Activated naive CD8-positive, alpha-beta T cell treated with anti-CD3 and anti-CD28 coated beads for 36 hours (primary cell): ENCODE results near the gene HMBS. TPM values are rescaled to one million over a fixed set of nuclear protein-coding genes. Genes with fewer than 3 reads are reported as not detected.
A peak's percentile ranks its signal among the peaks of the same experiment; 100 is the strongest.

ENCODE experiments used
- DNase-seq: peaks from one replicate; pipeline ENCODE4 v3.0.0; 2021
- H3K27ac Mint-ChIP-seq: one replicate; pipeline ENCODE4 v1.8.0; 2022; ENCODE audit warnings: mild to moderate bottlenecking, moderate library complexity, mixed read lengths
- H3K27me3 Mint-ChIP-seq: one replicate; pipeline ENCODE4 v1.8.0; 2022; ENCODE audit warnings: mild to moderate bottlenecking, mixed read lengths
- H3K36me3 Mint-ChIP-seq: one replicate; pipeline ENCODE4 v1.8.0; 2021; ENCODE audit warnings: mild to moderate bottlenecking, mixed read lengths
- H3K4me1 Mint-ChIP-seq: one replicate; pipeline ENCODE4 v1.8.0; 2021; ENCODE audit warnings: mixed read lengths
- H3K4me3 Mint-ChIP-seq: one replicate; pipeline ENCODE4 v1.8.0; 2022; ENCODE audit warnings: mild to moderate bottlenecking, moderate library complexity, mixed read lengths
- H3K9me3 Mint-ChIP-seq: one replicate; pipeline ENCODE4 v1.8.0; 2022; ENCODE audit warnings: mixed read lengths
- total RNA-seq, 2 experiments: library from RNA; stranded (reverse); gene quantifications; one replicate each; pipeline ENCODE4 v1.2.3, GENCODE V29; 2021

HMBS gene
- total RNA-seq, 2 experiments from 2014 or later = 42.1 to 43.0 TPM

DNA sequence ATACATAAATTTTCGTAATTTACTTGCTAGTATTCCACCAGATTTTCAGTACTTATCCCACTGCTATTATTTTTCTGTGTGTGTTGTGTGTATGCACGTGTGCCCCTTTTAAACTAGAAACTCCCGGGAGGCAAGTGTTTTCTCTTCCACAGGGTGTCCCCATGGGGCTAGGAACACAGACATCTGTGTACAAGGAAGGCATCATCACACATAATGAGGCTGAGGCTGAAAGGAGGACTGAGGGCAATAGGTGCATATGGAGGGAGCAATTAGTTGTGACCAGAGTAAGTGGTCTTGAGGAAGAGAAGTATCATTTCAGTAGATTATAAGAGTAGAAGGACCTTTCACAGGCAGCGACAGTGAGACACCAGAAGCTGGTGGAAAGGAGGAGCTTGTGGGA is 19.1 kb downstream of the HMBS start:
- Mint-ChIP-seq H3K4me3 (peak overlapping the region; percentile 32), H3K27me3 (no peaks in the 10 kb centered on the region), H3K9me3 (no peaks in the 10 kb centered on the region), H3K4me1 (peaks cover 33% of the 10 kb centered on the region), H3K36me3 (peaks cover 17% of the 10 kb centered on the region), H3K27ac (peak overlapping the region; percentile 54)
- DNase-seq = no peak

DNA sequence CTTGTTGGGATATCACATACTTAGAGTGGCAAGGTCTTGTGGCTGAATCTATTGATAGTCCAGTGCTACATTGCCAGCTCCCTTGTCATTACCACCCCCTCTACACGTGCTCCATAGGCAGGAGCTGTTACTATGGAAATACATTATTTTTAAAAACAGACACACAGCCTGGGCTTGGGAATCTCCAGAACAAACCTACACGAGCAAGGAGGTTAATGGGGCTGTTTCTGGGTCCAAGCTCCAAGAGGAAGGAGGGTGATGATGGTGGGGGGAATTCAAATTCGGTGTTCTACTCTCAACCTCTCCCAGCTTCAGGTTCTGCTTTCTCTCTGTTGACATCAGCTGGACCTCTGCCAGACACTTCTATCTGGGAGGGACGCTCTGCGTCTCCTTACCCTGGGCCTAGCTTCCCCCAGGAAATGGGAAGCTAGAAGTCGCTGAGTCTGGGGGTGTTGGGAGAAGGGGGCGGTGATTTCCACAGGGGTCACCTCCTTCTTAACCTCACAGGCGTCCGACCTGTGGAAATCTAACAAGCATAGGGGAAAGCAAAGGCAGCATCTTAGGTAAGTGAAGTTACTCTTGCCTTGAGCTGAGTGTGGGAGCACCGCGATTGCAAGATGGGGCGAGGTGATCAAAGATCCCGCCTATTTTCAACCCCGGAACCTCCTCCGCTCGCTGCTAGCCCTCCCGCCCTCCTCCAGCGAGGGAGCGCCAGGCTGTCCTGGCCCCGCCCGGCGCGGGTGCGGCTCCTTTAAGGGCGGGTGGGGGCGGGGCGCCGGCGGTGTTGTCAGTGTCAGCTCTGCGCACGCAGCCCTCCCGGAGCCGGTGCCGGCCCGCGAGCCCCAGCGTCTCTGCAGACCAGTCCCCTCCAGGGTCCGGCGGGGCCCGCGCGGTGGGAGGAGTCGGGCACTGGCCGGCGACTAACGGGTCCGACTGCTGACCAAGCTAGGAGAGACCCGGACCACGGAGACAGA is 22.2 kb downstream of the HMBS start, which contains the start of gene C2CD2L:
Gene C2CD2L (plus strand): TSS at position 781 of the 974 bp plus-strand sequence. CDS start 398 bp downstream, outside the sequence.
- Mint-ChIP-seq H3K27ac (peak within 1 kb of the TSS; percentile 95), H3K4me3 (peak within 1 kb of the TSS; percentile 94), H3K36me3 (peaks cover 16% of the 10 kb centered on the region), H3K27me3 (no peaks in the 10 kb centered on the region), H3K4me1 (peaks cover 35% of the 10 kb centered on the region), H3K9me3 (no peaks in the 10 kb centered on the region)
- DNase-seq = peak; percentile 92

DNA sequence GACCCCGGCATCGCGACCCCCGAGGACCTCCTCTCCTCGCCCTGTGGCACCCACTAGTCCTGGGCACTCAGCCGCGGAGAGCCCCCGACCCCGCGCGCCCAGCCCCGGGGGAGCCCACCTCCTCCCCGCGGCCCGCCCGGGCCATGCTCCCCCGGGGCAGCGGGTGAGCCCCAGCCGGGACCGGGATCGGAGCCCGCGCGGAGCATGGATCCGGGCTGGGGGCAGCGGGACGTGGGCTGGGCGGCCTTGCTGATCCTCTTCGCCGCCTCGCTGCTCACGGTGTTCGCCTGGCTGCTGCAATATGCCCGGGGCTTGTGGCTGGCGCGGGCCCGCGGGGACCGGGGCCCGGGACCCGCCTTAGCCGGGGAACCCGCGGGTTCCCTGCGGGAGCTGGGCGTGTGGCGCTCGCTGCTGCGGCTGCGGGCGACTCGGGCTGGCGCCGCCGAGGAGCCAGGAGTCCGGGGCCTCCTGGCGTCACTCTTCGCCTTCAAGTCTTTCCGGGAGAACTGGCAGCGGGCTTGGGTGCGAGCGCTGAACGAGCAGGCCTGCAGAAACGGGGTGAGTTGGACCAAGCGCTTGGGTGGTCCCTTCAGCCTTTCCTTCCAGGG is 23.0 kb downstream of the HMBS start:
- Mint-ChIP-seq H3K4me1 (peaks cover 35% of the 10 kb centered on the region), H3K4me3 (peak overlapping the region; percentile 94), H3K27me3 (no peaks in the 10 kb centered on the region), H3K27ac (peak overlapping the region; percentile 86), H3K9me3 (no peaks in the 10 kb centered on the region), H3K36me3 (peaks cover 16% of the 10 kb centered on the region)
- DNase-seq = peak; percentile 15

DNA sequence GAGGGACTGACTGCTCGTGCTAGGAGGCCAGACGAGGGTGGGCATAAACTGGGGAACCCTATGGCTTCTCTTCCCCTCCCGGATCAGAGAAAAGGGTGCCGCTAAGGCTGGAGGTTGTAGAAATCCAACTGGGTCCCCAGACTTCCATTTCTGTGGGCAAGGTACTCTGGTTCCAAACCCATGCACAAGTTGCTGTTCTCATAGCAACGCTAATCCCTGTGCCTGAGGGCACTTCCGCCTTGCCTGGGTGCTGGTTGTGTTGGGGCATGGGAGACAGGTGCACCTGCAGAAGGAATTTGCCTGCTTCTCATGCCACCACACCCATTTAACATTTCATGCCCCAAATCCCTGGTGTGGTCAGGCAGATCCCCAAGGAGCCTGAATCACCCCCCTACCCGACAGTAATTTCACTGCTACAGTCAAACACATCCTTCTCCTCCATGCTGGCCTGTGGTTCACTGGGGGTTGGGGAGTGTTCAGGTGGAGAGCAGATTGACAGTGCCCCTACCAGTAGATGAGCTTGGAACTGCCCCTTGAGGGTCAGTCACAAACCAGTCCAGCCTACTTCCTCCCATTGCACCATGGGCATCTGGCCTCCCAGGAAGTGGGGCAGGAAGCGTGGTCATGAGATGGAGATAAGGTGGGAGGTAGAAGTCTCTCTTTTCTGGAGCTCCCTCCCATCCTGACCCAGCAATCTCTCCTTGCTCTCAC is 23.6 kb downstream of the HMBS start:
- H3K4me1 Mint-ChIP-seq = peaks cover 32% of the 10 kb centered on the region
- no peaks in the 10 kb centered on the region for H3K9me3 Mint-ChIP-seq

DNA sequence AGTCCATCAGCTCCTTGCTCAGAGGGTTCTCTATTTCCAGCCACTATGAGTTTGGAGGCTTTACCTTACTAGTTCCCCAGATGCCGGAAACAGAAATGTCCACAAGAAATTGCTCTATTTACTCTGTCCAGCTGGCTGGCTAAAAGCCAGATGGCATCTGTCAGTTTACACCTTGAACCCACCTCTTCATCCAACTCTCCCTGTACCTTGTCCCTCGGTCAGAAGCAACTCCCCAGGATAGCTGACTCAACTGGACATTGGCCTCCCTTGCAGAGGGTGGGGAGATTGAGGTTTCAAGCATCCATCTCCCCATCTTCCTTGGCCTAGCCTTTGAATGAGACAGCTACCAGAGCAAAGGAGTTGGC is 24.2 kb downstream of the HMBS start:
- H3K4me1 Mint-ChIP-seq = peaks cover 30% of the 10 kb centered on the region
- no peaks in the 10 kb centered on the region for H3K9me3 Mint-ChIP-seq
- peak overlapping the region; percentile 86 for H3K27ac Mint-ChIP-seq
- peak overlapping the region; percentile 94 for H3K4me3 Mint-ChIP-seq
- H3K36me3 Mint-ChIP-seq = peaks cover 19% of the 10 kb centered on the region
- H3K27me3 Mint-ChIP-seq = no peaks in the 10 kb centered on the region
- no peak for DNase-seq

More for the DNA sequence above, 23.6 kb downstream of the HMBS start:
- Mint-ChIP-seq H3K27me3 (no peaks in the 10 kb centered on the region), H3K36me3 (peaks cover 16% of the 10 kb centered on the region), H3K4me3 (peak overlapping the region; percentile 94), H3K27ac (peak overlapping the region; percentile 86)
- DNase-seq = peak; percentile 40

DNA sequence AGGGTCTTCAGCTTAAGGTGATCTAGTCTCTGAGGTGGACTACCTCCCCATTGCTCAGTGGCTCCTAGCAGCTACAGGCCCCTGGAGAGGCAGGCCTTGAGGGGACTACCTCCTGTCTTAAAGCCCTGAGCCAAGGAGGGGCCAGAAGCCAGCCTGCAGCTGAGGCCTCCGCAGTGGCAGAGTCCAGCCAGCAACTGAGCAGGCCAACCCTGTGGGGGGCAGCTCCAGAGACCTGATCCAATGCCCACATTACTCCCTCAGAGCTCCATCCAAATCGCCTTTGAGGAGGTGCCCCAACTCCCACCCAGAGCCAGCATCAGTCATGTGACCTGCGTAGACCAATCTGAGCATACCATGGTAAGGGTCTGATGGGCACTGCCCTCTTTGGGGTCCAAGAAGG is 25.2 kb downstream of the HMBS start:
- DNase-seq = no peak
- no peaks in the 10 kb centered on the region for H3K9me3 Mint-ChIP-seq
- H3K4me1 Mint-ChIP-seq = peaks cover 34% of the 10 kb centered on the region
- peak overlapping the region; percentile 94 for H3K4me3 Mint-ChIP-seq
- H3K27ac Mint-ChIP-seq = peak overlapping the region; percentile 86
- H3K36me3 Mint-ChIP-seq = peaks cover 27% of the 10 kb centered on the region
- H3K27me3 Mint-ChIP-seq = no peaks in the 10 kb centered on the region

DNA sequence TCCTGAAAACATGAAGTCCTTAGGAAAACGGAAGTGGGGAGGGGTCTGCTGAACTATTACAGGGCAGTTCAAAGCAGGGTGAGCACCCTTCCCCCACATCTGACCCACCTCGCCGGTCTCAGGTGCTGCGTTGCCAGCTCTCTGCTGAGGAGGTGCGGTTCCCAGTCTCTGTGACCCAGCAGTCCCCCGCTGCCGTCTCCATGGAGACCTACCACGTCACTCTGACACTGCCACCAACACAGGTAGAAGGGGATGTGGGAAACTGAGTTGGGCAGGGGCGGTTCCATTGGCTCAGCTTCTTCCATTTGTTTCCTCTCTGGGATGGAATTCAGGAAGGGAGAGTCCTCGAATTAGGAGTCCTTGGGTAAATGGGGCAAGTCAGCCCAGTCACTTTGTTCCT is 25.8 kb downstream of the HMBS start:
- no peak overlapping the region for H3K4me3 Mint-ChIP-seq
- H3K36me3 Mint-ChIP-seq = peaks cover 33% of the 10 kb centered on the region
- H3K27me3 Mint-ChIP-seq = no peaks in the 10 kb centered on the region

DNA sequence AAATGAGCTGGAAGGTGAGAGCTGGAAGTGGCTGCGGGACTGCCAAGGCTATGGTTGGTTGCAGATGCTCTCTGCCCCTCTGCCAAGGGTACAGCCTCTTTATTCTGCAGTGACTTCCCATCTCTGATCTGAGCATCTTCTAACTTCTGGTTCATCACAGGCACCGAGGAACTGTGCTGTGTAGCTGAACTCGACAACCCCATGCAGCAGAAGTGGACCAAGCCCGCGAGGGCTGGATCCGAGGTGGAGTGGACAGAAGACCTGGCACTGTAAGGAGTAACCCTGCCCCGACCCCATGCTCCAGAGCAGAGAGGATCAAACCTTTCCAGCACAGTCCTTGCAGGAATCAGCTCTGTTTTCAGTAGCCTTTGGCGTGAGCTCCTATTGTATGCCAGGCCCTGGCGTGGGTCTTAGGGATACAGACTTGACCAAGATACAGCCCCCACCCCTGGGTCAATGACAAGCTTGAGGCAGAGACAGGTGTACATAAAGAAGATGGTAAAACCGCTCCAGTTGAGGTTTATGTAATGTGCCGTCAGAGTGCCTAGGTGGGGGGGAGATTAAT is 26.8 kb downstream of the HMBS start:
- Mint-ChIP-seq H3K27me3 (no peaks in the 10 kb centered on the region), H3K4me1 (peaks cover 43% of the 10 kb centered on the region), H3K9me3 (no peaks in the 10 kb centered on the region), H3K27ac (peak overlapping the region; percentile 7), H3K36me3 (peaks cover 41% of the 10 kb centered on the region), H3K4me3 (no peak overlapping the region)
- DNase-seq = no peak

More for the DNA sequence above, 25.8 kb downstream of the HMBS start:
- no peak for DNase-seq
- Mint-ChIP-seq H3K9me3 (no peaks in the 10 kb centered on the region), H3K27ac (peak overlapping the region; percentile 70), H3K4me1 (peaks cover 40% of the 10 kb centered on the region)

DNA sequence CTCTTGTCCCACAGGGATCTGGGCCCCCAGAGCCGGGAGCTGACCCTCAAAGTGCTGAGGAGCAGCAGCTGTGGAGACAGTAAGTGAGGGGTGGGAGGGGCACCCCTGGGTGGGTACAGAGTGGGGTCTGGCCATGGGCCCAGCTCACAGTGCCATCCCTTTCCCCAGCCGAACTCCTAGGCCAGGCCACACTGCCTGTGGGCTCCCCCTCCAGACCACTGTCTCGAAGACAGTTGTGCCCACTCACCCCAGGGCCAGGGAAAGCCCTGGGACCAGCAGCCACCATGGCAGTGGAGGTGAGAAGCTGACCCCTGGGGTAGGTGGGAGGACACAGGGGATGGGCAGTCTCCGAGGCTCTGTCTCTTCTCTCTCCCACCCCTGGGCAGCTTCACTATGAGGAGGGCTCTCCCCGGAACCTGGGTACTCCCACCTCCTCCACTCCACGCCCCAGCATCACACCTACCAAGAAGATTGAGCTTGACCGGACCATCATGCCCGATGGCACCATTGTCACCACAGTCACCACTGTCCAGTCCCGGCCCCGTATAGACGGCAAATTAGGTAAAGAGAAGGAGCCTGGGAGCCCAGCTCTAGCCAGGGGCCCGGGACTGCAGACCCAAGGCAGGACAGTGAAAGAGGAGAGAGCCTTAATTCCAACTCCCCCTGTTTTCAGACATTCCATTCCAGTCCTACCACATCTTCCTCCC is 27.8 kb downstream of the HMBS start:
- H3K4me1 Mint-ChIP-seq = peaks cover 38% of the 10 kb centered on the region
- H3K36me3 Mint-ChIP-seq = peaks cover 52% of the 10 kb centered on the region
- H3K9me3 Mint-ChIP-seq = no peaks in the 10 kb centered on the region
- DNase-seq = no peak
- H3K4me3 Mint-ChIP-seq = no peak overlapping the region
- no peaks in the 10 kb centered on the region for H3K27me3 Mint-ChIP-seq
- peak overlapping the region; percentile 35 for H3K27ac Mint-ChIP-seq

DNA sequence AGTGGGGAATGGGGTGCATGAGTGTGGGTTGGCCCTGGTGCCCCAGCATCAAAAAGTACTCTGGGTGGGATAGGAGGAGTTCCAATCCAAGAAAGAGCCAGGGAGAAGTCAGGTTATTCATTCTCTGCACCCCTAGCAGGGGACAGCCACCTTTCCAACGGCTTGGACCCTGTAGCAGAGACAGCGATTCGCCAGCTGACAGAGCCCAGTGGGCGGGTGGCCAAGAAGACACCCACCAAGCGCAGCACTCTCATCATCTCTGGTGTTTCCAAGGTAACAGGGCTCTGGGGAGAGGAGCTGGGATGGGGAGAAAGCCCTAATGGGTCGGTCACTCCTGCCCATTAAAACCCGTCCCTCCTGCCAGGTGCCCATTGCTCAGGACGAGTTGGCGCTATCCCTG is 29.0 kb downstream of the HMBS start:
- DNase-seq = no peak
- peaks cover 33% of the 10 kb centered on the region for H3K4me1 Mint-ChIP-seq
- H3K36me3 Mint-ChIP-seq = peaks cover 56% of the 10 kb centered on the region
- H3K27me3 Mint-ChIP-seq = no peaks in the 10 kb centered on the region
- H3K4me3 Mint-ChIP-seq = no peak overlapping the region
- peak overlapping the region; percentile 42 for H3K27ac Mint-ChIP-seq
- H3K9me3 Mint-ChIP-seq = no peaks in the 10 kb centered on the region

DNA sequence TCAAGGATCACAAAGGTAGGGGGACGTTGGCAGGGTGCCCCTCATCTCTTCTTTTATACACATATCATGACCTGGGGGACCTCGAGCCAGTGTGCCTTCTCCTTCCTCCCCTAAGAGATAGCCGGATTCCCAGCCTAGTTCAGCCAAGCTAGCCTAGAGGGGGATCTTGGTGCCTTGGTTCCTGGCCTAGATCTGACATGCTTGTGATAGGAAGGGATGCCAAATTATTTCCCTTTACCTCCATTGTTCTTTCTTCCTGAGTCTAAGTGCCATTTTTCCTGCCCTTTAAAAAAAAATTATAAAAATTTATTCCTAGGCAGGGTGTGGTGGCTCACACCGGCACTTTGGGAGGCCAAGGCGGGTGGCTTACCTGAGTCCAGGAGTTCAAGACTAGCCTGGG is 29.7 kb downstream of the HMBS start:
- H3K4me3 Mint-ChIP-seq = no peak overlapping the region
- peaks cover 26% of the 10 kb centered on the region for H3K4me1 Mint-ChIP-seq
- peak overlapping the region; percentile 96 for H3K27ac Mint-ChIP-seq
- peaks cover 50% of the 10 kb centered on the region for H3K36me3 Mint-ChIP-seq
- no peaks in the 10 kb centered on the region for H3K9me3 Mint-ChIP-seq
- DNase-seq = no peak
- H3K27me3 Mint-ChIP-seq = no peaks in the 10 kb centered on the region

DNA sequence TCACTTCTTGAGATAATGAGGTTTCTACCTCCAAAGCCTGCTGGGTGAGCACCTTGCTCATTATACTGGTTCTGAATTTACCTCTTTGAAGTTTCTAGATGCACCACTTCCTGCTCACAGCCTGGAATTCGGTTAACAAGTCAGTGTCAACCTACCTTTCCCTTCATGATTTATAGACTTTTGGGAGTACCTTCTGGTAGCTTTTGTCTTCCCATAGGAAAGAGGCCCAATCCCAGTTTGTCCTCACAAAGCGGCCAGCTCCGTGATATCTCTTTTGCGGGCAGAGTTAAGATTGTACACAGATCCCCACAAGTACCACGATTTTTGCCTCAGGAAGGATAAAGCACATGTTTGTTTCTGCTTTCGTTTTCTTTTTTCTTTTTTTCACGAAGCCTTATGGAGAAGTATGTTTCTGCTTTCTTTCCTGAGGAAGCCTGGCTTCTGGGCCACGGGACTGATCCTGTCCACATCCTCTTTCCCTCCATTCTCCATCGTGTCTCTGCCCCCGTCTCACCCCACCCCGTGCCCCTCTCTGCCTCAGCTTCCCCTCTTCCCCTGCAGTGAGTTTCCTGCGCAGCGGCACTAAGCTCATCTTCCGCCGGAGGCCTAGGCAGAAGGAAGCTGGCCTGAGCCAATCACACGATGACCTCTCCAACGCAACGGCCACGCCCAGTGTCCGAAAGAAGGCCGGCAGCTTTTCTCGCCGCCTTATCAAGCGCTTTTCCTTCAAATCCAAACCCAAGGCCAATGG is 31.0 kb downstream of the HMBS start:
- Mint-ChIP-seq H3K27me3 (no peaks in the 10 kb centered on the region), H3K27ac (peak overlapping the region; percentile 96), H3K36me3 (peaks cover 47% of the 10 kb centered on the region), H3K4me3 (peak overlapping the region; percentile 74), H3K4me1 (peaks cover 25% of the 10 kb centered on the region), H3K9me3 (no peaks in the 10 kb centered on the region)
- peak; percentile 31 for DNase-seq

DNA sequence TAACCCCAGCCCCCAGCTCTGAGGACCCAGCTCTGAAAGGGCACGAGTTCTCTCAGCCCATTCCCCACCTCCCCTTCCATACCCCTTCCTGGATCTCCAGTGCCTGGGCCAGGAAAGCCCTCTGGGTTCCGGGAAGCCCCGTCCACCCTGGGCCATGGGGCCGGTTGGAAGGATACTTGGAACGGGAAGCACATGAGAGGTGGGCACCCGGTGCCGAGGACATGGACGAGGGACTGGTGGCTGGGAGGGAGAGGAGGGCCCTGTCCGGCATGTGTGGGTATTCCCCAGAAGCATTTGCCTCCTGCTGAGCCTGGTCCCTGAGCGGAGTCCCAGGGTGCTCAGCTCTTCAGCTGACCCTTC is 31.5 kb downstream of the HMBS start:
- no peaks in the 10 kb centered on the region for H3K9me3 Mint-ChIP-seq
- H3K4me3 Mint-ChIP-seq = peak overlapping the region; percentile 74
- peak overlapping the region; percentile 96 for H3K27ac Mint-ChIP-seq
- DNase-seq = no peak
- H3K36me3 Mint-ChIP-seq = peaks cover 47% of the 10 kb centered on the region
- peaks cover 29% of the 10 kb centered on the region for H3K4me1 Mint-ChIP-seq
- no peaks in the 10 kb centered on the region for H3K27me3 Mint-ChIP-seq

DNA sequence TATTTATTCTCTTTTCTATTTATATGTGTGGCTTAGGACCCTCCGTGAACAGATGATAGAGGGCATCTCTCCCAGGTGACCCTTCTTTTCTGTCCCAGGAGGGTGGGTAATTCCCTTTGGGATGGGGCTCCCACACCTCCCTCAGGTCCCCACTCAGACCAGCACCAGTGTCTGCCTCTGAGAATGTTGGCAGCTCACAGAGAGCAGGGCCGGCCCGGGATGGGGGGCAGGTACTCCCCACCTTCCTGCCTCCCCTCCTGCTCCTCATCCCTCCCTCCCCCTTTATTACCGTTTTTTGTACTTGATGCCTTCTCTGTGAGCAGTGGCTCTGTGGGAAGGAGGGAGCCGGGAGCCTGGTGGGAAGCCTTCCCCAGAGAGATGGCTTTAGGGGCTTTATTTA is 31.9 kb downstream of the HMBS start:
- H3K4me3 Mint-ChIP-seq = no peak overlapping the region
- H3K4me1 Mint-ChIP-seq = peaks cover 29% of the 10 kb centered on the region
- H3K27me3 Mint-ChIP-seq = no peaks in the 10 kb centered on the region
- DNase-seq = no peak
- no peaks in the 10 kb centered on the region for H3K9me3 Mint-ChIP-seq
- peaks cover 44% of the 10 kb centered on the region for H3K36me3 Mint-ChIP-seq
- H3K27ac Mint-ChIP-seq = no peak overlapping the region
